HL-60 (cell line): ENCODE measurements around the gene ZMIZ1.

ENCODE experiments used
- GABPA ChIP-seq: IDR thresholded peaks from 2 replicates; pipeline ENCODE4 v1.6.1; 2012; ENCODE audit warnings: low read depth
- POLR2AphosphoS5 ChIP-seq: IDR thresholded peaks from 2 replicates; pipeline ENCODE4 v1.6.1; 2012; ENCODE audit warnings: low read depth
- SPI1 ChIP-seq: IDR thresholded peaks from 2 replicates; pipeline ENCODE4 v1.6.1; 2012; ENCODE audit warnings: low read depth, mild to moderate bottlenecking, borderline replicate concordance
- TF ChIP-seq, protein P1 (sequence below): IDR thresholded peaks from one replicate; pipeline ENCODE4 v1.5.1; 2011; ENCODE audit warnings: low read length, control low read depth, inconsistent platforms; ENCODE audit not compliant: insufficient read depth

DNA sequence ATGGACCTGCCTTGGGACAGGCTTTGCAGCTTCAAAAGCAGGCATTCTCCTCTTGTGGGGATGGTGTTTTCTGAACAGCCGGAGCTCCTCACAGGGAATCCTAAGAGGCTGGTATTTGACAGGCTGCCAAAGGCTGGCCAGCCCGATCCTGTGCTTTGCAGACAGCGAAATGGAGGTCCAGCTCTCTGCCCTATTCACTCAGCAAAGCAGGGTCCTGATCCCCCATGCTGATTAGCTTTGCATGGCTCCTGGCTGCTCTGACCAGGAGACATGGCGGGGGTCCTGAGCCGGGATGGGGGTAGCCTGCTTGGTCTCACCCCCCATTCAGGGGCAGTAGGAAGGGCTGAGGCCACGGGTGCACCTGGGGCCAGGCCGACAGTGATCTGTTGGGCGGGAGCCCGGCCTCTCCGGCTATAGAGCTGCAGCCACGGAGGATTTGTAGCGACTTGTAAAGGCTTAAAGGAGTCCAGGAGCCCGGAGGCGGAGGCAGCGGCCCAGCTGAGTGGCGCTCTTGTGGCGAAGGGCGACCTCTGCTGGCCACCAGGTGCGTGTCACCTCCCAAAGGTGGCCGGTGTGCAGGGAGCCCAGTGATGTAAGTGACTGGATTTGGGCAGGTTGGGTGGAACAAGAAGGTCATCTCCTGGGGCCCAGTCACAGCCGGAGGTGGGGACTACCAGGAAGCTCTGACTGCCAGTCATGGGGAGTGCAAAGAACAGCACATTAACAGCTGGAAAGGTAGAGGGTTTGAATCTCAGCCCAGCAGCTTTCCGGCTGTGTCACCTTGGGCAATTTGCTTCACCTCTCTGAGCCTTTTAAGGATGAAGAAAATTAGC is 126.5 kb downstream of the ZMIZ1 start:
- TF ChIP-seq GABPA (no peak), SPI1 (no peak), POLR2AphosphoS5 (no peak)
- TF ChIP-seq, protein P1, sequence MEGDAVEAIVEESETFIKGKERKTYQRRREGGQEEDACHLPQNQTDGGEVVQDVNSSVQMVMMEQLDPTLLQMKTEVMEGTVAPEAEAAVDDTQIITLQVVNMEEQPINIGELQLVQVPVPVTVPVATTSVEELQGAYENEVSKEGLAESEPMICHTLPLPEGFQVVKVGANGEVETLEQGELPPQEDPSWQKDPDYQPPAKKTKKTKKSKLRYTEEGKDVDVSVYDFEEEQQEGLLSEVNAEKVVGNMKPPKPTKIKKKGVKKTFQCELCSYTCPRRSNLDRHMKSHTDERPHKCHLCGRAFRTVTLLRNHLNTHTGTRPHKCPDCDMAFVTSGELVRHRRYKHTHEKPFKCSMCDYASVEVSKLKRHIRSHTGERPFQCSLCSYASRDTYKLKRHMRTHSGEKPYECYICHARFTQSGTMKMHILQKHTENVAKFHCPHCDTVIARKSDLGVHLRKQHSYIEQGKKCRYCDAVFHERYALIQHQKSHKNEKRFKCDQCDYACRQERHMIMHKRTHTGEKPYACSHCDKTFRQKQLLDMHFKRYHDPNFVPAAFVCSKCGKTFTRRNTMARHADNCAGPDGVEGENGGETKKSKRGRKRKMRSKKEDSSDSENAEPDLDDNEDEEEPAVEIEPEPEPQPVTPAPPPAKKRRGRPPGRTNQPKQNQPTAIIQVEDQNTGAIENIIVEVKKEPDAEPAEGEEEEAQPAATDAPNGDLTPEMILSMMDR = peak; percentile 85
